DND-41 (cell line): ENCODE measurements around the gene PAEP.

Experiments
- ATAC-seq: fragments of 200-7000 bp; cut with Tn5 transposase; 3 replicates; pipeline ENCODE4 v1.9.1; 2021; ENCODE audit warnings: low read depth; ENCODE audit not compliant: insufficient read depth
- DNase-seq: peaks from one replicate; pipeline ENCODE4 v3.0.0-alpha.2; 2020
- H2AFZ ChIP-seq: 2 replicates; pipeline ENCODE4 v1.6.0; 2012; ENCODE audit warnings: low read depth, low read length
- H3K27ac ChIP-seq: 2 replicates; pipeline ENCODE4 v1.5.1; 2012; ENCODE audit warnings: low read length, inconsistent platforms
- H3K27me3 ChIP-seq: fragments of 200-600 bp; sonication (generic); 2 replicates; pipeline ENCODE4 v1.6.0; 2012; ENCODE audit warnings: low read length, mild to moderate bottlenecking, inconsistent platforms; ENCODE audit not compliant: insufficient read depth, poor library complexity
- H3K36me3 ChIP-seq: 2 replicates; pipeline ENCODE4 v1.5.1; 2012; ENCODE audit warnings: low read length, inconsistent platforms; ENCODE audit not compliant: insufficient read depth
- H3K4me1 ChIP-seq: 2 replicates; pipeline ENCODE4 v1.5.1; 2012; ENCODE audit warnings: mild to moderate bottlenecking, low read length; ENCODE audit not compliant: insufficient read depth
- H3K4me2 ChIP-seq: 2 replicates; pipeline ENCODE4 v1.6.0; 2012; ENCODE audit warnings: mild to moderate bottlenecking, moderate library complexity, low read length, inconsistent platforms; ENCODE audit not compliant: insufficient read depth
- H3K4me3 ChIP-seq, 2 experiments: fragments of 200-600 bp in 1 of 2; shearing (Covaris generic) in 1 of 2; 2 replicates each; pipeline ENCODE4 v1.5.1; 2012 to 2016; ENCODE audit warnings: inconsistent platforms in 2 of 2, low read length in 2 of 2, mild to moderate bottlenecking in 2 of 2, low read depth in 1 of 2, moderate library complexity in 1 of 2
- H3K79me2 ChIP-seq: 2 replicates; pipeline ENCODE4 v1.6.0; 2012; ENCODE audit warnings: low read length, inconsistent platforms; ENCODE audit not compliant: insufficient read depth
- H3K9ac ChIP-seq: 2 replicates; pipeline ENCODE4 v1.6.0; 2012; ENCODE audit warnings: low read depth, mild to moderate bottlenecking, inconsistent platforms, low read length, moderate library complexity
- H3K9me3 ChIP-seq: 2 replicates; pipeline ENCODE4 v1.5.1; 2012; ENCODE audit warnings: low read length, moderate library complexity, mild to moderate bottlenecking, inconsistent platforms; ENCODE audit not compliant: insufficient read depth, severe bottlenecking
- H4K20me1 ChIP-seq: 2 replicates; pipeline ENCODE4 v1.6.0; 2012; ENCODE audit warnings: low read length; ENCODE audit not compliant: insufficient read depth
- EZH2 ChIP-seq: IDR thresholded peaks from 3 replicates; pipeline ENCODE4 v1.6.1; 2012; ENCODE audit warnings: borderline replicate concordance, low read depth, mild to moderate bottlenecking, moderate library complexity, low read length, inconsistent platforms; ENCODE audit not compliant: severe bottlenecking
- TF ChIP-seq, protein P1 (sequence below): IDR thresholded peaks from 2 replicates; pipeline ENCODE4 v1.5.1; 2012; ENCODE audit warnings: borderline replicate concordance, low read length, moderate library complexity, mild to moderate bottlenecking; ENCODE audit not compliant: poor library complexity, severe bottlenecking; ENCODE audit errors: extremely low read depth

Gene PAEP

DNA sequence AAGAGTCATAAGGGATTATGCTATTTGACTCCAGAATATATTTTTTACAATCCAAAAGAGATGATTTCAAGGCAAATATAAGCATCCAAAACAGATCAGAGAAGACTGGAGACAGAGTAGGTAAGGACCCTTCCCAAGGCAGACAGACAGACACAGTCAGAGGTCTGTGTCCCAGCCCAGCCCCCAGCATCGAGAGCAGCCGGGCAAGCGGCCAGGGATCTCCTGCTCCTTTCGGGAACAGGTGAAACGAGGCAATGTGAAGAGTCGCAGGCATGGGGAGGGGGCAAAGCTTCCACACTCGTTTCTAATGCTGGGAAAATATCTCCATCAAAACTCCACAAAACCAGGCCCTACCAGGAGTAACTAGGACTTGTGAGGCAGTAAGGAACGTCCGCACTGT, 5.8 kb downstream of the PAEP start:
- no peaks in the 10 kb centered on the region for H3K27me3 ChIP-seq
- ATAC-seq, result no peak
- H3K4me1 ChIP-seq, result no peaks in the 10 kb centered on the region
- H3K27ac ChIP-seq, result no peak overlapping the region
- H3K36me3 ChIP-seq, result no peaks in the 10 kb centered on the region
- DNase-seq, result no peak
- no peak for TF ChIP-seq EZH2
- TF ChIP-seq, protein P1, sequence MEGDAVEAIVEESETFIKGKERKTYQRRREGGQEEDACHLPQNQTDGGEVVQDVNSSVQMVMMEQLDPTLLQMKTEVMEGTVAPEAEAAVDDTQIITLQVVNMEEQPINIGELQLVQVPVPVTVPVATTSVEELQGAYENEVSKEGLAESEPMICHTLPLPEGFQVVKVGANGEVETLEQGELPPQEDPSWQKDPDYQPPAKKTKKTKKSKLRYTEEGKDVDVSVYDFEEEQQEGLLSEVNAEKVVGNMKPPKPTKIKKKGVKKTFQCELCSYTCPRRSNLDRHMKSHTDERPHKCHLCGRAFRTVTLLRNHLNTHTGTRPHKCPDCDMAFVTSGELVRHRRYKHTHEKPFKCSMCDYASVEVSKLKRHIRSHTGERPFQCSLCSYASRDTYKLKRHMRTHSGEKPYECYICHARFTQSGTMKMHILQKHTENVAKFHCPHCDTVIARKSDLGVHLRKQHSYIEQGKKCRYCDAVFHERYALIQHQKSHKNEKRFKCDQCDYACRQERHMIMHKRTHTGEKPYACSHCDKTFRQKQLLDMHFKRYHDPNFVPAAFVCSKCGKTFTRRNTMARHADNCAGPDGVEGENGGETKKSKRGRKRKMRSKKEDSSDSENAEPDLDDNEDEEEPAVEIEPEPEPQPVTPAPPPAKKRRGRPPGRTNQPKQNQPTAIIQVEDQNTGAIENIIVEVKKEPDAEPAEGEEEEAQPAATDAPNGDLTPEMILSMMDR, result no peak
- H3K4me2 ChIP-seq, result no peak overlapping the region
- H4K20me1 ChIP-seq, result no peaks in the 10 kb centered on the region
- no peak overlapping the region for H2AFZ ChIP-seq
- H3K9ac ChIP-seq, result no peak overlapping the region
- no peak overlapping the region for H3K4me3 ChIP-seq
- H3K9me3 ChIP-seq, result no peaks in the 10 kb centered on the region
- H3K79me2 ChIP-seq, result no peaks in the 10 kb centered on the region

DNA sequence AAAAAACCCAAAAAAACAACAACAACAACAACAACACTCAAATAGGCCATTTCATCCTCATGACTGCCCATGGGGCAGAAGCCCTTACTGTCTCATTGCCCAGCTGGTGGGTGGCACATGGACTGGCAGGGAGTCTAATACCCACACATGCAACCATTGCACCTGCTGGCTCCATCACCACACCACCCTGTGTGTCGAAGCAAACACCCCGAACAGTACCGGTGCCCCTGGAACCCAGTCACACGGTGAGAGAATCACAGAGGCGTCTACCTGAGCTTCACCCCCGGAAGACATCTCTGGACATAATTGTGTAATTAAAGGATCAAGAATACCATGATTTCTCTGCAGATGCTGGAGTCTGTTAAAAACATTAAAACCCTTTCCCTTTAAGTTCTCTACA, 6.5 kb downstream of the PAEP start:
- H3K36me3 ChIP-seq, result no peaks in the 10 kb centered on the region
- no peak for TF ChIP-seq EZH2
- TF ChIP-seq, protein P1, result no peak

DNA sequence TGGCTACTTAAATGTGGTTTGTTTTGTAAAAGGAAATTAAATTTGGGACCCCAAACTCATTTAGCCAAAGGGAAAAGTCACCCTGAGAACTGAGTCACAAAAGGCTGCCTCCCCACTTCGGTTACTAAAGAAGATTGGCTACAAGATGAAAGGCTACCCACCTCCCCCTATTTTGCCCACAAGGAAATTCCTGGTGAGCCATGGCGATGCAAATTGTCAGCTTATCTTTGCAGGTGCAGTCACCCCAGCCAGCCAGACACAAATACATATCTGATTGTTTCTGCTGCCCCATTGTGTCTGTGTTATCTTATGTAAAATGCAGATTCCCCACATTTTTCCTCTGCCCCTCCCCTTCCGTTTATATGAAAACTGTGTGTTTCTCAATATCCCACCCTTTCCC, 8.9 kb downstream of the PAEP start:
- H3K27ac ChIP-seq, result no peak overlapping the region
- TF ChIP-seq, protein P1, result no peak
- TF ChIP-seq EZH2, result no peak
- H3K4me3 ChIP-seq, result no peak overlapping the region
- H3K4me1 ChIP-seq, result no peaks in the 10 kb centered on the region
- no peak for DNase-seq
- no peak for ATAC-seq
- H4K20me1 ChIP-seq, result no peaks in the 10 kb centered on the region
- no peaks in the 10 kb centered on the region for H3K79me2 ChIP-seq
- no peaks in the 10 kb centered on the region for H3K36me3 ChIP-seq
- H3K27me3 ChIP-seq, result no peaks in the 10 kb centered on the region
- no peaks in the 10 kb centered on the region for H3K9me3 ChIP-seq
- H3K4me2 ChIP-seq, result no peak overlapping the region
- no peak overlapping the region for H3K9ac ChIP-seq
- no peak overlapping the region for H2AFZ ChIP-seq

More for the DNA sequence above, 6.5 kb downstream of the PAEP start:
- no peaks in the 10 kb centered on the region for H3K4me1 ChIP-seq
- H2AFZ ChIP-seq, result no peak overlapping the region
- no peaks in the 10 kb centered on the region for H3K79me2 ChIP-seq
- H3K9me3 ChIP-seq, result no peaks in the 10 kb centered on the region
- no peak overlapping the region for H3K27ac ChIP-seq
- no peaks in the 10 kb centered on the region for H4K20me1 ChIP-seq
- ATAC-seq (no peak), DNase-seq (no peak)
- H3K27me3 ChIP-seq, result no peaks in the 10 kb centered on the region
- H3K9ac ChIP-seq, result no peak overlapping the region
- no peak overlapping the region for H3K4me2 ChIP-seq
- no peak overlapping the region for H3K4me3 ChIP-seq

DNA sequence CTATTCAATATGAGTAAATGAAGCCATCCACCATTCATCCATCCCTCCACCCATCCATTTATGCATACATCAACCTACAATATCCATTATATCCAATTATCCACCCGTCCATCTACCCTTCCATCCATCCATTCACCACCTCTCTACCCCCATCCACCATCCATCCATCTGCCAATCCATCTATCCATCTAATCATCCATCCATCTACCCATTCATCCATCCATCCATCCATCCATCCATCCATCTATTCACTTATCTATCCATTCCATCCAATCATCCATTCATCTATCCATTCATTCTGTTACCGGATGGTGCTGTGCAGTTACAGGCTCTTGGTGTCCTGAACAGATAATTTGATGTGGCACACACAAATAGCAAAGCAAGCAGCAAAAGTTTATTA, 10.7 kb downstream of the PAEP start:
- Histone ChIP-seq H2AFZ (no peak overlapping the region), H3K4me3 (no peak overlapping the region), H3K9me3 (no peaks in the 10 kb centered on the region), H4K20me1 (no peaks in the 10 kb centered on the region), H3K4me1 (no peaks in the 10 kb centered on the region), H3K9ac (no peak overlapping the region), H3K36me3 (no peaks in the 10 kb centered on the region), H3K27ac (no peak overlapping the region), H3K27me3 (no peaks in the 10 kb centered on the region), H3K4me2 (no peak overlapping the region), H3K79me2 (no peaks in the 10 kb centered on the region)
- ATAC-seq (no peak), DNase-seq (no peak)
- TF ChIP-seq, protein P1, result no peak
- no peak for TF ChIP-seq EZH2
